ENCODE measurements around the gene COX8A. TPM values are rescaled to one million over a fixed set of nuclear protein-coding genes. Genes with fewer than 3 reads are reported as not detected.
"Not testable (repeated sequence)": the region's sequence is repeated elsewhere in the genome, so short reads cannot be mapped to it uniquely, and the experiment has no call there.

COX8A gene
- total RNA-seq, 2 experiments from 2014 or later = 89.1 to 105 TPM

- Histone ChIP-seq H3K4me1 (ENCODE audit: insufficient read depth, low read length) (peaks cover 35% of the 10 kb centered on the region), H3K4me3 (ENCODE audit: low read length) (no peak overlapping the region), H3K9me3 (ENCODE audit: control insufficient read depth in 1 of 2, insufficient read depth in 1 of 2, low read length in 2 of 2) (no peaks in the 10 kb centered on the region), H3K27ac (ENCODE audit: low read depth in 1 of 2, low read length in 2 of 2) (no peak overlapping the region), H3K27me3 (ENCODE audit: control insufficient read depth in 1 of 2, insufficient read depth in 2 of 2, low read length in 2 of 2) (no peaks in the 10 kb centered on the region), H3K36me3 (ENCODE audit: insufficient read depth, low read length) (peaks cover 27% of the 10 kb centered on the region)
- ATAC-seq (ENCODE audit: poor library complexity) (no peak), DNase-seq (no peak)
- peaks cover 6% of the 10 kb centered on the region for H3K4me1 Mint-ChIP-seq (ENCODE audit: low read depth)
- H3K9me3 Mint-ChIP-seq = no peaks in the 10 kb centered on the region
- TF ChIP-seq CTCF (IDR thresholded peaks at IDR 0.05) = no peak
- no peak overlapping the region for H3K4me3 Mint-ChIP-seq
- H3K27me3 Mint-ChIP-seq = no peaks in the 10 kb centered on the region
- CTCF ChIA-PET = interaction anchor here (0.9 kb wide), 1 partner anchor 40 kb away, joined by 3 read pairs; no protein-coding TSS in a partner anchor
- H3K36me3 Mint-ChIP-seq (ENCODE audit: low read depth) = peaks cover 16% of the 10 kb centered on the region
- H3K27ac Mint-ChIP-seq = no peak overlapping the region
- POLR2A ChIA-PET = no interaction called here
- intact Hi-C loops (cut with DNase I, micrococcal nuclease) = no loop called here
Observed at GRCh38 chr11:63958008-63958407, 16.4 kb upstream of the COX8A start.

GRCh38 chr11:63961608-63962412 is 12.6 kb upstream of the COX8A start:
- H3K27ac ChIP-seq (ENCODE audit: low read depth in 1 of 2, low read length in 2 of 2) = no peak overlapping the region
- H3K4me1 ChIP-seq (ENCODE audit: insufficient read depth, low read length) = peaks cover 24% of the 10 kb centered on the region
- H3K27me3 Mint-ChIP-seq = no peaks in the 10 kb centered on the region
- no peaks in the 10 kb centered on the region for H3K36me3 Mint-ChIP-seq (ENCODE audit: low read depth)
- H3K4me3 Mint-ChIP-seq = no peak overlapping the region
- ChIA-PET POLR2A (interaction anchor here (0.8 kb wide), 1 partner anchor 13 kb away, joined by 3 read pairs; the partner anchor contains the start of gene COX8A), CTCF (no interaction called here)
- H3K4me1 Mint-ChIP-seq (ENCODE audit: low read depth) = peaks cover 6% of the 10 kb centered on the region
- H3K9me3 ChIP-seq (ENCODE audit: control insufficient read depth in 1 of 2, insufficient read depth in 1 of 2, low read length in 2 of 2) = no peaks in the 10 kb centered on the region
- no peaks in the 10 kb centered on the region for H3K36me3 ChIP-seq (ENCODE audit: insufficient read depth, low read length)
- H3K27me3 ChIP-seq (ENCODE audit: control insufficient read depth in 1 of 2, insufficient read depth in 2 of 2, low read length in 2 of 2) = no peaks in the 10 kb centered on the region
- TF ChIP-seq CTCF (IDR thresholded peaks at IDR 0.05) = no peak
- no peaks in the 10 kb centered on the region for H3K9me3 Mint-ChIP-seq
- H3K4me3 ChIP-seq (ENCODE audit: low read length) = no peak overlapping the region
- no peak for ATAC-seq (ENCODE audit: poor library complexity)
- H3K27ac Mint-ChIP-seq = no peak overlapping the region
- intact Hi-C loops (cut with DNase I, micrococcal nuclease) = no loop called here
- peak in 3 of 14 experiments; percentile 27 to 48 (median 44) for DNase-seq

- H3K27ac Mint-ChIP-seq; H3K4me3 ChIP-seq (ENCODE audit: low read length); ATAC-seq (ENCODE audit: poor library complexity); H3K27me3 ChIP-seq (ENCODE audit: control insufficient read depth in 1 of 2, insufficient read depth in 2 of 2, low read length in 2 of 2); DNase-seq; H3K9me3 ChIP-seq (ENCODE audit: control insufficient read depth in 1 of 2, insufficient read depth in 1 of 2, low read length in 2 of 2); H3K36me3 Mint-ChIP-seq (ENCODE audit: low read depth); POLR2A ChIA-PET; H3K4me1 Mint-ChIP-seq (ENCODE audit: low read depth); H3K9me3 Mint-ChIP-seq; H3K36me3 ChIP-seq (ENCODE audit: insufficient read depth, low read length); H3K4me3 Mint-ChIP-seq; H3K27ac ChIP-seq (ENCODE audit: low read depth in 1 of 2, low read length in 2 of 2); CTCF ChIA-PET; H3K27me3 Mint-ChIP-seq; intact Hi-C loops (cut with DNase I, micrococcal nuclease): not testable (repeated sequence)
- peaks cover 21% of the 10 kb centered on the region for H3K4me1 ChIP-seq (ENCODE audit: insufficient read depth, low read length)
Observed at GRCh38 chr11:63963895-63964294, 10.5 kb upstream of the COX8A start.
